ENCODE results near the gene NUFIP2. TPM values are rescaled to one million over a fixed set of nuclear protein-coding genes. Genes with fewer than 3 reads are reported as not detected.

Gene NUFIP2
- total and polyA plus RNA-seq, 2 experiments from 2014 or later: 5.2 to 30.9 TPM

DNA sequence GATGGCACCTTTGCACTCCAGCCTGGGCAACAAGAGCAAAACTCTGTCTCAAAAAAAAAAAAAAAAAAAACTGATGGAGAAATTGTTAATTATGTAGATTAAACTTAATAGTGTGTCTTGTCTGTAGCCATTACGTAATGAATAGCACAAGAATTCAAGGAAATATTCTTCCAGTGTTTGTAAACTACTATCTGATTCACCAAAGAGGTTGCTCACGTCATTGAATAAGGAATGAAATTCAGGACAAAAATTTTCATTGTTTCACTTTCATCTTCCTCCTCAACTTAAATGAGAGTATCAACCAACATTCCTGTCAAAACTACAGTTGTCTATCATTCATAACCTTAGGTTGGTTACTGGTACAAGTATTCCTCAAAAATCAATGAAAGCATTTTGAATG, 83.1 kb downstream of the NUFIP2 start:
- in situ Hi-C loops (cut with MboI): no loop called here

DNA sequence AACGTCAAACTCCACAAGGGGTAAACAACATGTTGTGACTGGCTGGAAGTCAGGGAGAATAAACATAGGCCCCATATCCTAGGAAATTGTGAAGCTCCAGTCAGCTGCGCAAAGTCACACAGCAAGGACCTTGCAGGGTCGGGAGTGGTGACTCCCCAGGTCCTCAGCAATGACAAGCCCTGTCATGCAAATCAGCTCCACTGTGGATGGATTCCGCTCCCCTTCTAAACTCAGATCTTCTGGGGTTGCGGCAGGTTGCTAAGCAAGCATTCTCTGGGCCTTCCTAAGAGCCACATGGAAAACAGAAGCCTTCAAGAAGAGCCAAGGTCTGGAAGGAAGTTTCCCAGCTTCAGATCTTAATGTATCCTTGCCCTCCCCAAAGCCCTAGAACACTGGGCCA, 84.9 kb downstream of the NUFIP2 start:
- in situ Hi-C loops (cut with MboI): no loop called here
- Histone ChIP-seq H3K4me1 (ENCODE audit: insufficient read depth) (peaks cover 8% of the 10 kb centered on the region), H3K36me3 (ENCODE audit: low read depth) (no peaks in the 10 kb centered on the region), H3K27ac (no peak overlapping the region), H3K9me2 (ENCODE audit: insufficient read depth) (no peaks in the 10 kb centered on the region), H3K9me3 (ENCODE audit: low read depth) (no peaks in the 10 kb centered on the region), H3K79me2 (ENCODE audit: insufficient read depth) (no peaks in the 10 kb centered on the region), H3K27me3 (replicated peaks; ENCODE audit: insufficient read depth) (no peaks in the 10 kb centered on the region), H2AFZ (no peak overlapping the region), H3K9ac (no peak overlapping the region), H3F3A (ENCODE audit: insufficient read depth) (no peaks in the 10 kb centered on the region), H3K4me3 (no peak overlapping the region), H4K20me1 (ENCODE audit: insufficient read depth) (no peaks in the 10 kb centered on the region), H3K4me2 (ENCODE audit: unreplicated experiment) (no peak overlapping the region)
- no peak for DNase-seq
- WGBS, 2 experiments (ENCODE audit: low coverage in 1 of 2, low lambda C conversion rate in 2 of 2, missing lambda C conversion rate in 2 of 2): 82 to 84% methylated on average over 5 of the region's 5 CpGs
- TF ChIP-seq EZH2 (IDR thresholded peaks at IDR 0.05; ENCODE audit: insufficient read depth, poor library complexity, severe bottlenecking) (no peak), EZH2phosphoT487 (IDR thresholded peaks at IDR 0.05; ENCODE audit: insufficient read depth, low read depth) (no peak)

More for the DNA sequence above, 83.1 kb downstream of the NUFIP2 start:
- Histone ChIP-seq H2AFZ (no peak overlapping the region), H3K27ac (no peak overlapping the region), H3K4me3 (no peak overlapping the region), H3F3A (ENCODE audit: insufficient read depth) (no peaks in the 10 kb centered on the region), H4K20me1 (ENCODE audit: insufficient read depth) (no peaks in the 10 kb centered on the region), H3K9me3 (ENCODE audit: low read depth) (no peaks in the 10 kb centered on the region), H3K9me2 (ENCODE audit: insufficient read depth) (no peaks in the 10 kb centered on the region), H3K36me3 (ENCODE audit: low read depth) (no peaks in the 10 kb centered on the region), H3K4me2 (ENCODE audit: unreplicated experiment) (no peak overlapping the region), H3K27me3 (replicated peaks; ENCODE audit: insufficient read depth) (no peaks in the 10 kb centered on the region), H3K79me2 (ENCODE audit: insufficient read depth) (no peaks in the 10 kb centered on the region), H3K9ac (no peak overlapping the region), H3K4me1 (ENCODE audit: insufficient read depth) (peaks cover 8% of the 10 kb centered on the region)
- peak; percentile 72 for DNase-seq
- TF ChIP-seq EZH2phosphoT487 (IDR thresholded peaks at IDR 0.05; ENCODE audit: insufficient read depth, low read depth) (no peak), EZH2 (IDR thresholded peaks at IDR 0.05; ENCODE audit: insufficient read depth, poor library complexity, severe bottlenecking) (no peak)
- 49 to 50% methylated on average over 2 of the region's 2 CpGs for WGBS, 2 experiments (ENCODE audit: low coverage in 1 of 2, low lambda C conversion rate in 2 of 2, missing lambda C conversion rate in 2 of 2)

DNA sequence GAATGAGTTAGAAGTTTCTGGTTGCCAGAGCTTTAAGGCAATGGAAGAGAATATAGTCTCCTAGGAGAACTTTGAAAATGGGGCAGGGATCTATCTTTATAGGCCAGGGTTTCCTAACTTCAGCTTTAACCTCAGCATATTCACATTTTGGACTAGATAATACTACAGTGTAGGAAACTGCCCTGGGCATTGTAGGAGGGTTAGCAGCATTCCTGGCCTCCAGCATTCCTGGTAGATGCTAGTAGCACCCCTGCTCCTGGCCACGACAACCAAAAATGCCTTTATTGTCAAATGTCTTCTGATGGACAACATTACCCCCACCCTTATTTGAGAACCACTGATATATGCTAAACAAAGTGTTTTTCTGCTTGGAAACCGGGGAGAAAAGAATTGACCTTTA, 86.0 kb downstream of the NUFIP2 start:
- Histone ChIP-seq H4K20me1 (ENCODE audit: insufficient read depth) (no peaks in the 10 kb centered on the region), H3F3A (ENCODE audit: insufficient read depth) (no peaks in the 10 kb centered on the region), H3K9me3 (ENCODE audit: low read depth) (no peaks in the 10 kb centered on the region), H3K4me3 (no peak overlapping the region), H3K27ac (no peak overlapping the region), H2AFZ (no peak overlapping the region), H3K9me2 (ENCODE audit: insufficient read depth) (no peaks in the 10 kb centered on the region), H3K27me3 (replicated peaks; ENCODE audit: insufficient read depth) (no peaks in the 10 kb centered on the region), H3K36me3 (ENCODE audit: low read depth) (no peaks in the 10 kb centered on the region), H3K9ac (no peak overlapping the region), H3K4me2 (ENCODE audit: unreplicated experiment) (no peak overlapping the region), H3K4me1 (ENCODE audit: insufficient read depth) (peaks cover 7% of the 10 kb centered on the region), H3K79me2 (ENCODE audit: insufficient read depth) (no peaks in the 10 kb centered on the region)
- DNase-seq: no peak
- TF ChIP-seq EZH2phosphoT487 (IDR thresholded peaks at IDR 0.05; ENCODE audit: insufficient read depth, low read depth) (no peak), EZH2 (IDR thresholded peaks at IDR 0.05; ENCODE audit: insufficient read depth, poor library complexity, severe bottlenecking) (no peak)
- WGBS, 2 experiments (ENCODE audit: low coverage in 1 of 2, low lambda C conversion rate in 2 of 2, missing lambda C conversion rate in 2 of 2): 81 to 86% methylated on average over 2 of the region's 2 CpGs
- in situ Hi-C loops (cut with MboI): no loop called here

Other genes with a start within 250 kb of the NUFIP2 start
- gene MYO18A, start 113.8 kb downstream of the NUFIP2 start, total RNA-seq (2014; rRNA removed; shearing (Covaris generic)): 30.5 and 33.9 TPM in 2 replicates
- gene MYO18A, start 113.8 kb downstream of the NUFIP2 start, polyA plus RNA-seq (2016; fragmentation: Nextera tagmentation; extraction: Ambion mirVana): 12.6 and 16.0 TPM in 2 replicates
- not detected in 2 replicates for gene CRYBA1, start 47.3 kb downstream of the NUFIP2 start, total RNA-seq (2014; rRNA removed; shearing (Covaris generic))
- gene CRYBA1, start 47.3 kb downstream of the NUFIP2 start, polyA plus RNA-seq (2016; fragmentation: Nextera tagmentation; extraction: Ambion mirVana): not detected in 2 replicates
- gene TAOK1, start 96.2 kb upstream of the NUFIP2 start, total RNA-seq (2014; rRNA removed; shearing (Covaris generic)): 48.4 and 49.9 TPM in 2 replicates
- 7.1 and 7.6 TPM in 2 replicates for gene TAOK1, start 96.2 kb upstream of the NUFIP2 start, polyA plus RNA-seq (2016; fragmentation: Nextera tagmentation; extraction: Ambion mirVana)

Measured in GM23248 (cell line).